GM23338 (cell line): ENCODE results near the gene CEP170B. TPM values are rescaled to one million over a fixed set of nuclear protein-coding genes. Genes with fewer than 3 reads are reported as not detected.

ENCODE experiments used
- CREB1 ChIP-seq: fragments of 250-450 bp; sonication (Bioruptor Pico); IDR thresholded peaks from 2 replicates; pipeline ENCODE4 v1.5.0; 2020; ENCODE audit warnings: low read depth, mild to moderate bottlenecking, moderate library complexity
- CTCF ChIP-seq, 2 experiments: fragments of 200-600 bp in 1 of 2; sonication (generic) in 1 of 2; conservative IDR thresholded peaks; 2 replicates each; pipeline versions ENCODE4 v1.5.1 to v1.6.1; 2016 to 2017; ENCODE audit warnings: antibody characterized with exemption in 2 of 2, low read depth in 2 of 2, mild to moderate bottlenecking in 2 of 2, moderate library complexity in 1 of 2
- EZH2 ChIP-seq: fragments of 200-600 bp; sonication (generic); IDR thresholded peaks from one replicate; pipeline ENCODE4 v1.8.0; 2017; ENCODE audit warnings: antibody characterized with exemption, mild to moderate bottlenecking, low read depth; ENCODE audit not compliant: unreplicated experiment
- EZH2phosphoT487 ChIP-seq: fragments of 200-600 bp; sonication (generic); IDR thresholded peaks from one replicate; pipeline ENCODE4 v1.8.1; 2018; ENCODE audit warnings: antibody characterized with exemption; ENCODE audit not compliant: unreplicated experiment
- JUNB ChIP-seq: IDR thresholded peaks from one replicate; pipeline ENCODE4 v1.6.1; 2016; ENCODE audit warnings: antibody characterized with exemption; ENCODE audit not compliant: unreplicated experiment
- NANOG ChIP-seq: IDR thresholded peaks from 2 replicates; pipeline ENCODE4 v1.6.1; 2016; ENCODE audit warnings: antibody characterized with exemption, borderline replicate concordance
- POLR2AphosphoS5 ChIP-seq: IDR thresholded peaks from 2 replicates; pipeline ENCODE4 v1.6.1; 2016; ENCODE audit warnings: antibody characterized with exemption, low read depth
- REST ChIP-seq: IDR thresholded peaks from one replicate; pipeline ENCODE4 v1.6.1; 2018; ENCODE audit warnings: antibody characterized with exemption; ENCODE audit not compliant: unreplicated experiment
- STAT1 ChIP-seq: IDR thresholded peaks from one replicate; pipeline ENCODE4 v1.6.1; 2016; ENCODE audit warnings: antibody characterized with exemption; ENCODE audit not compliant: unreplicated experiment
- ZNF114 ChIP-seq: fragments of 250-450 bp; sonication (Bioruptor Pico); IDR thresholded peaks from 2 replicates; pipeline ENCODE4 v1.5.0; 2020; ENCODE audit warnings: mild to moderate bottlenecking, moderate library complexity
- ZNF331 ChIP-seq: fragments of 250-450 bp; sonication (Bioruptor Pico); IDR thresholded peaks from 2 replicates; pipeline ENCODE4 v1.5.0; 2020; ENCODE audit warnings: low read depth, mild to moderate bottlenecking, moderate library complexity
- polyA plus RNA-seq: library from polyadenylated mRNA; unstranded; fragments of >200 nt; fragmentation: Nextera tagmentation; extraction: Ambion mirVana; gene quantifications from 2 replicates; pipeline ENCODE4 v1.2.1, GENCODE V29; 2016
- total RNA-seq: library from RNA; depleted of rRNA; stranded (reverse); fragments of >200 nt; shearing (Covaris generic); gene quantifications from 2 replicates; pipeline ENCODE4 v1.2.3, GENCODE V29; 2014

CEP170B gene
- total and polyA plus RNA-seq, 2 experiments from 2014 or later = 4.6 to 37.1 TPM

GRCh38 chr14:104932676-104933631 lies 67.9 kb downstream of the CEP170B start (continued):
- TF ChIP-seq ZNF331 (CRISPR knock-in tag) (no peak), REST (no peak), JUNB (no peak), NANOG (no peak), EZH2 (peak; percentile 71), EZH2phosphoT487 (no peak), CREB1 (peak; percentile 29; the same call in 1 of the 2 replicates), POLR2AphosphoS5 (no peak), ZNF114 (CRISPR knock-in tag) (no peak), CTCF (conservative IDR thresholded peaks at IDR 0.05; ENCODE audit: low read depth in 2 of 2) (peak; percentile 32 to 76; a peak in 3 of 4 replicates), STAT1 (no peak)
